GM19372 (cell line): ENCODE measurements around the gene PPM1K.

Experiments used
- ATAC-seq: cut with Tn5 transposase; IDR thresholded peaks from one replicate; pipeline ENCODE4 v1.9.1; 2021; ENCODE audit warnings: mild to moderate bottlenecking, low read depth, moderate library complexity; ENCODE audit not compliant: unreplicated experiment

PPM1K gene

GRCh38 chr4:88277711-88278225 is 6.6 kb downstream of the PPM1K start:
- no peak for ATAC-seq

GRCh38 chr4:88276952-88277710 is 7.2 kb downstream of the PPM1K start:
- ATAC-seq: no peak

GRCh38 chr4:88275949-88276515 is 8.3 kb downstream of the PPM1K start:
- no peak for ATAC-seq

GRCh38 chr4:88275516-88275915 is 8.8 kb downstream of the PPM1K start:
- peak; percentile 62 for ATAC-seq

GRCh38 chr4:88268913-88269312 is 15.4 kb downstream of the PPM1K start:
- no peak for ATAC-seq

- no peak for ATAC-seq
These were observed 20.0 kb downstream of the PPM1K start for GRCh38 chr4:88264336-88264735.

GRCh38 chr4:88257726-88258125 is 26.6 kb downstream of the PPM1K start:
- no peak for ATAC-seq

GRCh38 chr4:88255111-88255510 is 29.2 kb downstream of the PPM1K start:
- no peak for ATAC-seq

GRCh38 chr4:88251924-88252323 is 32.4 kb downstream of the PPM1K start:
- ATAC-seq: no peak

- ATAC-seq: no peak
These were observed 37.2 kb downstream of the PPM1K start for GRCh38 chr4:88247148-88247547.

GRCh38 chr4:88246600-88246999 is 37.8 kb downstream of the PPM1K start:
- ATAC-seq: no peak

GRCh38 chr4:88244816-88245579 is 39.4 kb downstream of the PPM1K start:
- ATAC-seq: peak; percentile 80

GRCh38 chr4:88244056-88244455 is 40.3 kb downstream of the PPM1K start:
- no peak for ATAC-seq

- ATAC-seq: no peak
These were observed 42.2 kb downstream of the PPM1K start for GRCh38 chr4:88242144-88242543.

GRCh38 chr4:88240297-88240714 is 44.1 kb downstream of the PPM1K start:
- ATAC-seq: no peak

GRCh38 chr4:88230969-88231771 is 53.2 kb downstream of the PPM1K start:
- ATAC-seq: no peak

- no peak for ATAC-seq
These were observed 53.9 kb downstream of the PPM1K start for GRCh38 chr4:88230461-88230891.

GRCh38 chr4:88227734-88228133 is 56.6 kb downstream of the PPM1K start:
- no peak for ATAC-seq

- no peak for ATAC-seq
These were observed 58.2 kb downstream of the PPM1K start for GRCh38 chr4:88226143-88226542.
